ENCODE measurements around the gene RALGAPA1.
"Not testable (repeated sequence)": the region's sequence is repeated elsewhere in the genome, so short reads cannot be mapped to it uniquely, and the experiment has no call there.

The RALGAPA1 gene

GRCh38 chr14:35626947-35627346 is 182.1 kb downstream of the RALGAPA1 start:
- not testable (repeated sequence) for DNase-seq (ENCODE audit: low read depth)

GRCh38 chr14:35621996-35622395 is 187.1 kb downstream of the RALGAPA1 start:
- not testable (repeated sequence) for DNase-seq (ENCODE audit: low read depth)

GRCh38 chr14:35619998-35620397 is 189.1 kb downstream of the RALGAPA1 start:
- not testable (repeated sequence) for DNase-seq (ENCODE audit: low read depth)

GRCh38 chr14:35619461-35619860 is 189.6 kb downstream of the RALGAPA1 start:
- DNase-seq (ENCODE audit: low read depth): not testable (repeated sequence)

GRCh38 chr14:35617500-35617899 is 191.6 kb downstream of the RALGAPA1 start:
- no peak for DNase-seq (ENCODE audit: low read depth)

GRCh38 chr14:35607380-35607779 is 201.7 kb downstream of the RALGAPA1 start:
- no peak for DNase-seq (ENCODE audit: low read depth)

GRCh38 chr14:35600253-35600652 is 208.8 kb downstream of the RALGAPA1 start:
- DNase-seq (ENCODE audit: low read depth): no peak

GRCh38 chr14:35594616-35595015 is 214.5 kb downstream of the RALGAPA1 start:
- DNase-seq (ENCODE audit: low read depth): no peak

- DNase-seq (ENCODE audit: low read depth): not testable (repeated sequence)
Observed at GRCh38 chr14:35587373-35587772, 221.7 kb downstream of the RALGAPA1 start.

- DNase-seq (ENCODE audit: low read depth): no peak
Observed at GRCh38 chr14:35578639-35579038, 230.5 kb downstream of the RALGAPA1 start.

- no peak for DNase-seq (ENCODE audit: low read depth)
Observed at GRCh38 chr14:35578135-35578534, 231.0 kb downstream of the RALGAPA1 start.

GRCh38 chr14:35576856-35577255 is 232.2 kb downstream of the RALGAPA1 start:
- DNase-seq (ENCODE audit: low read depth): no peak

GRCh38 chr14:35576260-35576659 is 232.8 kb downstream of the RALGAPA1 start:
- no peak for DNase-seq (ENCODE audit: low read depth)

- no peak for DNase-seq (ENCODE audit: low read depth)
Observed at GRCh38 chr14:35573911-35574310, 235.2 kb downstream of the RALGAPA1 start.

- DNase-seq (ENCODE audit: low read depth): no peak
Observed at GRCh38 chr14:35571598-35571997, 237.5 kb downstream of the RALGAPA1 start.

- no peak for DNase-seq (ENCODE audit: low read depth)
Observed at GRCh38 chr14:35565871-35566464, 243.1 kb downstream of the RALGAPA1 start.

GRCh38 chr14:35558680-35559079 is 250.4 kb downstream of the RALGAPA1 start:
- no peak for DNase-seq (ENCODE audit: low read depth)

- DNase-seq (ENCODE audit: low read depth): no peak
Observed at GRCh38 chr14:35557221-35557747, 251.8 kb downstream of the RALGAPA1 start.

- no peak for DNase-seq (ENCODE audit: low read depth)
Observed at GRCh38 chr14:35556548-35556947, 252.5 kb downstream of the RALGAPA1 start.

- DNase-seq (ENCODE audit: low read depth): no peak
Observed at GRCh38 chr14:35553808-35554207, 255.3 kb downstream of the RALGAPA1 start.

- DNase-seq (ENCODE audit: low read depth): no peak
Observed at GRCh38 chr14:35551081-35551480, 258.0 kb downstream of the RALGAPA1 start.

- DNase-seq (ENCODE audit: low read depth): no peak
Observed at GRCh38 chr14:35549551-35549950, 259.5 kb downstream of the RALGAPA1 start.

GRCh38 chr14:35543006-35543405 is 266.1 kb downstream of the RALGAPA1 start:
- DNase-seq (ENCODE audit: low read depth): no peak

GRCh38 chr14:35539969-35540368 is 269.1 kb downstream of the RALGAPA1 start:
- DNase-seq (ENCODE audit: low read depth): no peak

All from T follicular helper cell (primary cell).